Mucosa of descending colon (tissue), 3 donors: ENCODE measurements around the gene OR52J3. TPM values are rescaled to one million over a fixed set of nuclear protein-coding genes. Genes with fewer than 3 reads are reported as not detected.

Experiments
- ATAC-seq: fragments of 200-7000 bp; cut with Tn5 transposase; one replicate; pipeline ENCODE4 v1.9.1; 2020; ENCODE audit warnings: mild to moderate bottlenecking, moderate library complexity
- DNase-seq, 3 donors: peaks; one replicate each; pipeline ENCODE4 v3.0.0-alpha.2; 2020
- H3K36me3 ChIP-seq: fragments of 200-600 bp; one replicate; pipeline ENCODE4 v1.8.0; 2021; ENCODE audit warnings: low read depth, mild to moderate bottlenecking
- H3K4me1 ChIP-seq: fragments of 200-600 bp; one replicate; pipeline ENCODE4 v1.8.0; 2021; ENCODE audit warnings: low read depth, mild to moderate bottlenecking
- H3K4me3 ChIP-seq: fragments of 200-600 bp; one replicate; pipeline ENCODE4 v1.8.0; 2021; ENCODE audit warnings: mild to moderate bottlenecking
- H3K9me3 ChIP-seq: fragments of 200-600 bp; one replicate; pipeline ENCODE4 v1.8.0; 2021; ENCODE audit warnings: mild to moderate bottlenecking
- CTCF ChIP-seq: fragments of 200-600 bp; IDR thresholded peaks from one replicate; pipeline ENCODE4 v1.8.0; 2022; ENCODE audit warnings: antibody characterized with exemption, mild to moderate bottlenecking
- intact Hi-C, 2 donors: fragments of 100-400 bp; cut with DNase I in 1 of 2; cut with micrococcal nuclease in 1 of 2; formaldehyde crosslinking; loops; one replicate each; pipeline versions ENCODE4 v1.11.0 to v1.11.1; 2022; cut with DNase I, micrococcal nuclease
- total RNA-seq, 3 donors: library from RNA; stranded (reverse); fragmentation: NEBNext Ultra II Directional in 2 of 3; extraction: Animal tissue kit (Norgen Biotek cat#: 25700) in 2 of 3; gene quantifications; one replicate each; pipeline versions ENCODE4 v1.2.1 to v1.2.4, GENCODE V29; 2021 to 2023
- donor health status: DM: no; HTN: no; CAD: no; lungs with moderate emphysema.
- donor health status: DM: no; HTN: no; CAD: no.
- donor health status: DM: no; HTN: yes; CAD: no.

Gene OR52J3
- total RNA-seq, 3 donors from 2014 or later: not detected

GRCh38 chr11:5021996-5022395, 24.3 kb upstream of the OR52J3 start:
- no peaks in the 10 kb centered on the region for H3K4me1 ChIP-seq
- no peak for TF ChIP-seq CTCF
- ATAC-seq (no peak), DNase-seq (no peak)
- H3K36me3 ChIP-seq: no peaks in the 10 kb centered on the region
- no peak overlapping the region for H3K4me3 ChIP-seq
- H3K9me3 ChIP-seq: peaks cover 6% of the 10 kb centered on the region
- intact Hi-C loops: no loop called here

- Histone ChIP-seq H3K9me3 (no peaks in the 10 kb centered on the region), H3K4me1 (no peaks in the 10 kb centered on the region), H3K36me3 (no peaks in the 10 kb centered on the region), H3K4me3 (no peak overlapping the region)
- ATAC-seq: no peak
- no peak for TF ChIP-seq CTCF
- no peak for DNase-seq
- intact Hi-C loops: no loop called here
These were observed 9.7 kb upstream of the OR52J3 start for GRCh38 chr11:5036669-5037068.

- Histone ChIP-seq H3K9me3 (no peaks in the 10 kb centered on the region), H3K4me3 (no peak overlapping the region), H3K36me3 (no peaks in the 10 kb centered on the region), H3K4me1 (no peaks in the 10 kb centered on the region)
- no peak for TF ChIP-seq CTCF
- intact Hi-C loops: no loop called here
- no peak for ATAC-seq
- DNase-seq: no peak
These were observed 8.4 kb upstream of the OR52J3 start for GRCh38 chr11:5037926-5038325.

- no peak for TF ChIP-seq CTCF
- DNase-seq: no peak
- no peaks in the 10 kb centered on the region for H3K4me1 ChIP-seq
- H3K36me3 ChIP-seq: no peaks in the 10 kb centered on the region
- no peak overlapping the region for H3K4me3 ChIP-seq
- intact Hi-C loops: no loop called here
- no peaks in the 10 kb centered on the region for H3K9me3 ChIP-seq
- no peak for ATAC-seq
These were observed 8.0 kb upstream of the OR52J3 start for GRCh38 chr11:5038341-5038740.

- DNase-seq (no peak), ATAC-seq (no peak)
- intact Hi-C loops: no loop called here
- no peaks in the 10 kb centered on the region for H3K36me3 ChIP-seq
- no peak for TF ChIP-seq CTCF
- no peak overlapping the region for H3K4me3 ChIP-seq
- H3K4me1 ChIP-seq: no peaks in the 10 kb centered on the region
- H3K9me3 ChIP-seq: no peaks in the 10 kb centered on the region
These were observed 5.5 kb upstream of the OR52J3 start for GRCh38 chr11:5040876-5041275.

GRCh38 chr11:5042091-5042490, 4.2 kb upstream of the OR52J3 start:
- no peak for ATAC-seq
- H3K4me3 ChIP-seq: no peak overlapping the region
- no peak for DNase-seq
- H3K4me1 ChIP-seq: no peaks in the 10 kb centered on the region
- no peaks in the 10 kb centered on the region for H3K9me3 ChIP-seq
- H3K36me3 ChIP-seq: no peaks in the 10 kb centered on the region
- intact Hi-C loops: no loop called here
- no peak for TF ChIP-seq CTCF
